Kidney (tissue), 14 donors: ENCODE data around the gene MAJIN. TPM values are rescaled to one million over a fixed set of nuclear protein-coding genes. Genes with fewer than 3 reads are reported as not detected.

ENCODE experiments used
- DNase-seq, 5 donors: peaks; one replicate each; pipeline ENCODE4 v3.0.0-alpha.2; 2013 to 2020
- FAIRE-seq: peaks from 2 replicates; lab custom pipeline; 2012; peaks lifted over from hg19 to GRCh38; lab: Jason Lieb, UNC
- H3K27ac ChIP-seq, 2 donors: one replicate each; pipeline ENCODE4 v1.7.0; 2013; ENCODE audit warnings: low read depth in 2 of 2, low read length in 2 of 2, inconsistent platforms in 1 of 2
- H3K27me3 ChIP-seq: one replicate; pipeline ENCODE4 v1.7.1; 2013; ENCODE audit warnings: low read length, inconsistent platforms; ENCODE audit not compliant: control insufficient read depth, insufficient read depth
- H3K36me3 ChIP-seq, 3 donors: one replicate each; pipeline versions ENCODE4 v1.7.0 to v1.7.1; 2013; ENCODE audit warnings: low read length in 3 of 3, control low read depth in 1 of 3, inconsistent platforms in 1 of 3; ENCODE audit not compliant: insufficient read depth in 3 of 3, control insufficient read depth in 2 of 3
- H3K4me1 ChIP-seq, 3 donors: one replicate each; pipeline versions ENCODE4 v1.7.0 to v1.7.1; 2013; ENCODE audit warnings: low read length in 3 of 3, inconsistent platforms in 1 of 3, low read depth in 1 of 3; ENCODE audit not compliant: control insufficient read depth in 2 of 3, insufficient read depth in 2 of 3
- H3K4me3 ChIP-seq, 3 donors: one replicate each; pipeline versions ENCODE4 v1.7.0 to v1.8.1; 2013; ENCODE audit warnings: low read length in 3 of 3, control low read depth in 1 of 3, inconsistent platforms in 1 of 3
- H3K9ac ChIP-seq, 3 donors: one replicate each; pipeline versions ENCODE4 v1.7.0 to v1.7.1; 2013; ENCODE audit warnings: low read length in 3 of 3, control low read depth in 1 of 3, inconsistent platforms in 1 of 3
- H3K9me3 ChIP-seq, 3 donors: one replicate each; pipeline versions ENCODE4 v1.7.0 to v1.7.1; 2013; ENCODE audit warnings: low read length in 3 of 3, control low read depth in 1 of 3, inconsistent platforms in 1 of 3; ENCODE audit not compliant: control insufficient read depth in 2 of 3, insufficient read depth in 1 of 3
- intact Hi-C: fragments of 100-400 bp; cut with DNase I; formaldehyde crosslinking; loops from one replicate; pipeline ENCODE4 v1.11.1; 2022
- polyA plus RNA-seq: library from polyadenylated mRNA; stranded (reverse); fragments of 350-450 nt; fragmentation: Illumina TruSeq; extraction: RNeasy Lipid Tissue Mini Kit (QIAGEN cat#74804); gene quantifications from one replicate; pipeline ENCODE4 v1.2.3, GENCODE V29; 2014; ENCODE audit warnings: low read depth, low replicate concordance; ENCODE audit not compliant: insufficient read depth
- total RNA-seq: library from RNA; stranded (reverse); fragmentation: NEBNext Ultra II Directional; extraction: Animal tissue kit (Norgen Biotek cat#: 25700); gene quantifications from one replicate; pipeline ENCODE4 v1.2.1, GENCODE V29; 2021
- TF ChIP-seq, protein P1 (sequence below): IDR thresholded peaks from 3 replicates; pipeline ENCODE4 v1.5.1; 2012; ENCODE audit warnings: mild to moderate bottlenecking, moderate library complexity, borderline replicate concordance; ENCODE audit not compliant: insufficient read depth; ENCODE audit errors: extremely low read depth
- donor health status: control.
- donor health status: control.
- donor health status: control.
- donor health status: control.
- donor health status: control.
- donor health status: DM: yes; HTN: yes; CAD: no.
- donor health status: Normal renal cell carcinoma (clear cell type).

The MAJIN gene
- total and polyA plus RNA-seq, 2 donors from 2014 or later = 0.80 TPM; not detected in 1

DNA sequence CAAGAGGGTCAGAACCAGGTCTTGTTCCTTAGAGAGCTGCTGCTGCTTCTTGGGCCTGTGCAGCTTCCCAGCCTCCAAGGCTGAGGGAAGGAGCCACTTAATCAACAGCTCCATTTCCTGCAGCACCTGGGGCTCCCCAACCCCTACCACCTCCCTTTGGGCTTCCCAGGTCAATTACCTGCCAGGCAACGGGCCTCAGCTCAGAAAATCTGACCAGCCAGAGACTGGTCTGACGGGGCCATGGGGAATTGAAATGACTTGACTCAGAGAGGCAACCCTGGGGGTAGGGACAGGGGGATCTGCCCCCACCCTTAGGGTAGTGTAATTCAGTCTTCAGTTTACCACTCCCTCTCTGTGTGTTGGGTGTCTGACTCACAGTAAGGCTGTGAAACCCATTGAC is 4.7 kb upstream of the MAJIN start:
- intact Hi-C loops = no loop called here
- Histone ChIP-seq H3K4me3 (no peak overlapping the region), H3K9me3 (no peaks in the 10 kb centered on the region), H3K4me1 (peaks cover 0 to 6% (median 3%) of the 10 kb centered on the region in 3 donors), H3K27ac (no peak overlapping the region), H3K27me3 (no peaks in the 10 kb centered on the region), H3K9ac (no peak overlapping the region), H3K36me3 (no peaks in the 10 kb centered on the region)
- TF ChIP-seq, protein P1, sequence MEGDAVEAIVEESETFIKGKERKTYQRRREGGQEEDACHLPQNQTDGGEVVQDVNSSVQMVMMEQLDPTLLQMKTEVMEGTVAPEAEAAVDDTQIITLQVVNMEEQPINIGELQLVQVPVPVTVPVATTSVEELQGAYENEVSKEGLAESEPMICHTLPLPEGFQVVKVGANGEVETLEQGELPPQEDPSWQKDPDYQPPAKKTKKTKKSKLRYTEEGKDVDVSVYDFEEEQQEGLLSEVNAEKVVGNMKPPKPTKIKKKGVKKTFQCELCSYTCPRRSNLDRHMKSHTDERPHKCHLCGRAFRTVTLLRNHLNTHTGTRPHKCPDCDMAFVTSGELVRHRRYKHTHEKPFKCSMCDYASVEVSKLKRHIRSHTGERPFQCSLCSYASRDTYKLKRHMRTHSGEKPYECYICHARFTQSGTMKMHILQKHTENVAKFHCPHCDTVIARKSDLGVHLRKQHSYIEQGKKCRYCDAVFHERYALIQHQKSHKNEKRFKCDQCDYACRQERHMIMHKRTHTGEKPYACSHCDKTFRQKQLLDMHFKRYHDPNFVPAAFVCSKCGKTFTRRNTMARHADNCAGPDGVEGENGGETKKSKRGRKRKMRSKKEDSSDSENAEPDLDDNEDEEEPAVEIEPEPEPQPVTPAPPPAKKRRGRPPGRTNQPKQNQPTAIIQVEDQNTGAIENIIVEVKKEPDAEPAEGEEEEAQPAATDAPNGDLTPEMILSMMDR = no peak
- DNase-seq = no peak
- no peak for FAIRE-seq

DNA sequence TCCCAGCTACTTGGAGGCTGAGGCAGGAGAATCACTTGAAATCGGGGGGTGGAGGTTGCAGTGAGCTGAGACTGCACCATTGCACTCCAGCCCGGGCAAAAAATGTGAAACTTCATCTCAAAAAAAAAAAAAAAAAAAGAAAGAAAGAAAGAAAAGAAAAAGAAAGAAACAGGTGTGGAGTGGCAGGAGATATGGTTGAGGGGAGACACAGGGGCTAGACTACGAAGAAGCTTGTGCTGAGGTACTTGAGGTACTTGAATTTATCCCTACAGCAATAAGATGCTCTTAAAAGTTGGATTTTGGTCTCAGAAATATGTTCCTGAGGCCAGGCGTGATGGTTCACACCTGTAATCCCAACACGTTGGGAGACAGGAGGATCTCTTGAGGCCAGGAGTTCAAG is 2.2 kb upstream of the MAJIN start:
- H3K4me3 ChIP-seq = no peak overlapping the region
- no peaks in the 10 kb centered on the region for H3K27me3 ChIP-seq
- DNase-seq (no peak), FAIRE-seq (no peak)
- peaks cover 0 to 6% (median 4%) of the 10 kb centered on the region in 3 donors for H3K4me1 ChIP-seq
- H3K27ac ChIP-seq = no peak overlapping the region
- intact Hi-C loops = no loop called here
- no peaks in the 10 kb centered on the region for H3K9me3 ChIP-seq
- no peak overlapping the region for H3K9ac ChIP-seq
- TF ChIP-seq, protein P1 = no peak
- no peaks in the 10 kb centered on the region for H3K36me3 ChIP-seq

DNA sequence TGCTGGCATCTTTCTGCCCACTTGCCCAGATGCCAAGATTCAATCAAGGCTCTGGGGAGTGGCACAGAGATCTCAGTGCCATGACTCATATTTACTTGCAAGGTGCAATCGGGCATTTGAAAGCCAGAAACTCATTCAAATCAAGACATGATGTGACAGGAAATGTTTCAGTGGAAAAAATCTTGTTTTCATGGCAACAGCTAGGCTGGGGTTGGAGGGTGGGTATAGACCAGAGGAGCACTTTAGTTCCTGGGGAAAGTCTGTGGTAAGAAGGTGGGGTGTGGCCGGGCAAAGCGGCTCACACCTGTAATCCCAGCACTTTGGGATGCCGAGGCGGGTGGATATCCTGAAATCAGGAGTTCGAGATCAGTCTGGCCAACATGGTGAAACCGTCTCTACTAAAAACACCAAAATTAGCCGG is 1.2 kb downstream of the MAJIN start:
- Histone ChIP-seq H3K9ac (no peak overlapping the region), H3K36me3 (no peaks in the 10 kb centered on the region), H3K4me3 (no peak overlapping the region), H3K9me3 (no peaks in the 10 kb centered on the region), H3K4me1 (peaks cover 0 to 6% (median 4%) of the 10 kb centered on the region in 3 donors), H3K27ac (no peak overlapping the region), H3K27me3 (no peaks in the 10 kb centered on the region)
- TF ChIP-seq, protein P1 = no peak
- FAIRE-seq (no peak), DNase-seq (no peak)
- intact Hi-C loops = no loop called here

DNA sequence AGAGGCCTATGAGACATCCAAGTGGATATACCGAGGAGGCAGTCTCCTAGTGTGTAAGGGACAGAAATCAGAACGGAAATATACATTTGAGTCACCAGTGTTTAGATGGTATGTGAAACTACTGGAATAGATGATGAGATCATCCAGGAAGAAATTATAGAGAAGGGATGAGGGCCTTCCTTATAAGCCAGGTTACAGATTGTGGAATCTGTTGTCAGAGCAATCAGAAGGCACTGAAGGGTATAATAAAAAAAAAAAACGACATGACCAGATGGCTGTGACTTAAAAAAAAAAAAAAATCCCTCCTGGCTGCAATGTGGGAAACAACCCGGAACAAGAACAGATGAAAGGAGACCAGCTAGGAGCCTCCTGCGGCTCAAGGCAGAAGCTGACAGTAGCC is 2.7 kb downstream of the MAJIN start:
- H3K9me3 ChIP-seq = no peaks in the 10 kb centered on the region
- H3K4me1 ChIP-seq = peaks cover 0 to 6% (median 4%) of the 10 kb centered on the region in 3 donors
- no peak for FAIRE-seq
- no peak overlapping the region for H3K9ac ChIP-seq
- H3K27me3 ChIP-seq = no peaks in the 10 kb centered on the region
- no peaks in the 10 kb centered on the region for H3K36me3 ChIP-seq
- H3K27ac ChIP-seq = no peak overlapping the region
- DNase-seq = no peak
- intact Hi-C loops = no loop called here
- TF ChIP-seq, protein P1 = no peak
- no peak overlapping the region for H3K4me3 ChIP-seq
